HG02588 (cell line): ENCODE data around the gene LRTM2.

Experiments used
- ATAC-seq: cut with Tn5 transposase; IDR thresholded peaks from one replicate; pipeline ENCODE4 v1.9.1; 2021; ENCODE audit warnings: mild to moderate bottlenecking, moderate library complexity; ENCODE audit not compliant: unreplicated experiment

The LRTM2 gene

GRCh38 chr12:1842183-1842904 is 22.0 kb downstream of the LRTM2 start:
- no peak for ATAC-seq

- ATAC-seq = no peak
Measured at GRCh38 chr12:1842905-1843640, 22.7 kb downstream of the LRTM2 start.

DNA sequence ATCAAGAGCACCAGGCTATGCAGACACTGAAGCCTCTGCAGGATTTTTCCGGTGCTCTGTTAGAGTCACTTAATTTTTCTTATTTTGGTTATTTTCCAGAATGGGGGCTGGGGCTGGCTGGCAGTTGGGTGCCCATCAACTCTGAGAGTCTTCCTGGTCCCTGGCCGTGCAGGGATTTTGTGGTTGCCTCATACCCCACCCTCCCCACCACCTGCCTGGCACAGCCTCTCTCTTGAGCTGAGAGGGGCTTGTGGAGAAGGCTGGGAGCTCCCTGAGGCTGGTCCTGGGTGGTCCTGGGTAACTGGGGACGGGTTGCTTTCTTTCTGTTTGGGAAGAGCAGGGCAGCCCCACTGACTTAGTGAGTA is 23.3 kb downstream of the LRTM2 start:
- ATAC-seq = no peak

- ATAC-seq = no peak
Measured at GRCh38 chr12:1844223-1844622, 23.9 kb downstream of the LRTM2 start.

GRCh38 chr12:1844661-1845409 is 24.5 kb downstream of the LRTM2 start:
- ATAC-seq = no peak

- no peak for ATAC-seq
Measured at GRCh38 chr12:1845427-1845826, 25.1 kb downstream of the LRTM2 start.

GRCh38 chr12:1845886-1846285 is 25.5 kb downstream of the LRTM2 start:
- no peak for ATAC-seq

DNA sequence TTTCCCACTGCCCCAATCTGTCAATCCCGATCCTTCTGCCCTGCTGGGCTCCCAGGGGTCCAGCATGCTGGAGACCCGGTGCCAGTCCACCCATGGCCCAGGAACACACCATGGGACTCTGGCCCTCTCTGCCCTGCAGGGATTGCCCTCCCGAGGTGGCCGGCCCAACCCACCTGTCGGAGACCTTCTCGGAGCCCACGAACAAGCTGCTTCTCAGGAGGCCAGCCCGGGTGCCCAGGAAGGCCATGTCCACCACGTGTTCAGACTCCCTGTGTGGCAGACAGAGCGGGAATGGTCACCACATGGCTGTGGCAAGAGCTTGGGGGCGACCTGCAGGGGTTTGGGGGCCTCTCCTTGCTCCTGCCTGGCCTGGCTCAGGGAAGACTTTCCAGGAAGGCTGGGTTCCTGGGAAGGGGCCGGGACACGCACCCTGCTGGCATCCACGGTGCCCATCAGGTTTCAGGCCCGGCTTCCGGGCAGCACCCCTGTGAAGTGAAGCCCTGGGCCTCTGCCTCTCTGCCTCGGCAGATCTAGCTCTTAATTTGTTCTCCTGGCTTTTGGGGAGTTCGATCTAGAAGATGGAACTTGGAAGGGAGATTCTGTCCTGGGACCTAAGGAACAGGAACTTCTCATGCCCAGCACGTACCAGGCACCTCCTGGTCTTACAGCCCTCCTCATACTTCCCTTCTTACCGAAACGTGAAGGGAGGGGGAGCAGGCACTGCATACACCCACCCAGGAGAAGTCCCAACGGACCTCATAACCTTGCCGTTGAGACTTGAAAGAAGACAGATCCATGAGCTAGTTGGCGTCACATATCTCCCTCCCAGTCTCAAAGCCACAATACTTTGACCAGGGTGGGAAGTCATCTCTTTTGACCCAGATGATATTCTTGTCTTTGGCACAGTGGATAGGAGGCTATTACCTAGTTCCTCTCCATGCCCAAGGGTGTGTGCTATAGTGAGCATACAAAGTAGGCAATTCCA is 26.3 kb downstream of the LRTM2 start:
- ATAC-seq = no peak

GRCh38 chr12:1847411-1847810 is 27.0 kb downstream of the LRTM2 start:
- ATAC-seq = no peak

GRCh38 chr12:1848146-1848545 is 27.8 kb downstream of the LRTM2 start:
- ATAC-seq = no peak

- ATAC-seq = no peak
Measured at GRCh38 chr12:1848745-1849144, 28.4 kb downstream of the LRTM2 start.

- no peak for ATAC-seq
Measured at GRCh38 chr12:1851151-1851701, 30.9 kb downstream of the LRTM2 start.

GRCh38 chr12:1852076-1852475 is 31.7 kb downstream of the LRTM2 start:
- ATAC-seq = no peak

DNA sequence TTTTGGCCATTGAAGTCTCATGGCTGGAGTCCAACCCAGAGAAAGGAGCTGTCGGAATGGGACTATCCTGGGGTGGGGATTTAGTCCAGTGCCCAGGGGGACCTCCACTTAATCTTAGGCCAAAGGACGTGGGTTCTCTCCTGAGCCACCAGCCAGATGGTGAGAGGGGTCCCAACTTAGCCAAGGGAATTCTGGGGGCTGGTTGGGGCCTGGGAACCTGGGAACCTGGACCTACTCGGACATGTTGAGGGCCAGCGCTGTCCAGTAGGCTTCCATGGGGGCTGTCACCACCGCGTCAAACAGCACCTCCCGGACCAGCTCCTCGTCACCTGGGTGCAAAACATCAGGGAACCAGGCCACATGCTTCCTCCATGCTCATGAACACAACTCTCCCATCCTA is 33.4 kb downstream of the LRTM2 start:
- no peak for ATAC-seq

DNA sequence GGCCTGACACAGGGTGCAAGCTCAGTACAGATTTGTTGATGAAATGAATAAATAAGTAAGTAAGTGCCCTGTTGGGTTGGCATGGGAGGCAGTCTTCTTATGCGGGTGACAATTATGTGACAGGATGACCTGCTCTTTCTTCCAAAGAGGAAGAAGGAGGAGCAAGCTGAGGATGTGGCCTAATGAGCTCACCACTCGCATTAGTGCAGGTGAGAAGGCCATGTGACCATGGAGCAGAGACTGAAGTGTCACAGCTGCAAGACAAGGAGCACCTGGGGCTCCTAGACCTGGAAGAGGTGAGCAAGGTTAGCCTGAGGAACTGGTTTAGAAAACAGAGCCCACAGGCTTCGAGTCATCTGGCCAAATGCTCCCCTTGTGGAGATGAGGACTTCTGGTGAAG is 34.9 kb downstream of the LRTM2 start:
- ATAC-seq = no peak

GRCh38 chr12:1857086-1857485 is 36.7 kb downstream of the LRTM2 start:
- no peak for ATAC-seq

DNA sequence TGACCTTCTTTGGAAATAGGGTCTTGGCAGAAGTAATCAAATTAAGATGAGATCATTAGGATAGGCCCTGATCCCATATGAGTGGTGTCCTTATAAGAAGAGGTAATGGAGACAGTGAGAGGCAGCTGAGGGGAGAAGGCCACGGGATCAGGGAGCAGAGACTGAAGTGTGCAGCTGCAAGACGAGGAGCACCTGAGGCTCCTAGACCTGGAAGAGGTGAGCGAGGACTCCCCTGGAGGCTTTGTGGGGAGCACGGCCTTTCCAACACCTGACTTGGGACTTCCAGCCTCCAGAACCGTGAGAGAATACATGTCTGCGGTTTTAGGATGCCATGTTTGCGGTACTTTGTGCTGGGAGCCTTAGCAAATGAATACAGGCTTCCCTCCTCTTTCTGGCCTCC is 37.5 kb downstream of the LRTM2 start:
- ATAC-seq = no peak

DNA sequence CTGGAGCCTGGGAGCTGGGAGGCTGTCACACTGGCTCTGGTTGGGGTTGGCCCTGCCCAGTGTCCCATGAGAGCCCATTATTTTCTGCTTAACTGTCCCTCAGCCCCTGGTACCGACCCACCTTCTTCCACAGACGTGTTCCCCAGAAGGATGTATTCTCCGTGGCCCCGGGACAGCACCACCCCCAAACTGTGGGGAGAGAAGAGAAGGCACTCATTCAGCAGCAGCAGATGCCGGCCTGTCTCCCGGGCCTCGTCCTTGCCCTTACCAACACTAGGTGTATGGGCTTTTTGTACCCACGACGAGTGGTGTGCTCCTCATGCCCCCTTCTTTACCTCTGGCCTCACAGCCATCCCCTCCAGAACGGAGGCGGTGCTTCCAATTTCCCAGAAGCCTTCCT is 38.1 kb downstream of the LRTM2 start:
- ATAC-seq = no peak

DNA sequence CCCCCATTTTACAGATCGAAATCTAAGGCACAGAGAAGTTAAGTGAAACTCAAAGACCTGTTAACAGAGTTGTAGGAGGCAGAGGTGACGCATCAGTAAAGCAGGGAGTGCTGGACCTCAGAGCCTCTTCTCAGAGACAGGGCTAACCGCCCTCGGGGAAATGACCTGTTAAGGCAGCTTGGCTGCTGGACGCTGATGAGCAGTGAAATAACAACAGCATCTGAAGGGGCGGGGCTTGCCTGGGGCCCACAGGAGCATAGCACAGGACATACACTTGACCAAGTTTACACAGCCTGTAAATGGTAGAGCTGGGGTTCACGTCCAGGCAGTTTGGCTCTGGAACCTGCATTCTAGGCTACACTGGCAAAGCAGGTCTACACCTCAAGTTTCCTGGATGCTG is 39.3 kb downstream of the LRTM2 start:
- ATAC-seq = no peak

GRCh38 chr12:1862973-1863372 is 42.6 kb downstream of the LRTM2 start:
- ATAC-seq = no peak
